Iris pigment epithelial cell (primary cell): ENCODE results near the gene SPACA5B.
A peak's percentile ranks its signal among the peaks of the same experiment; 100 is the strongest.
"Not testable (repeated sequence)": the region's sequence is repeated elsewhere in the genome, so short reads cannot be mapped to it uniquely, and the experiment has no call there.

Experiments used
- DNase-seq: peaks from one replicate; pipeline ENCODE4 v3.0.0-alpha.2; 2011; ENCODE audit warnings: low read depth

The SPACA5B gene

DNA sequence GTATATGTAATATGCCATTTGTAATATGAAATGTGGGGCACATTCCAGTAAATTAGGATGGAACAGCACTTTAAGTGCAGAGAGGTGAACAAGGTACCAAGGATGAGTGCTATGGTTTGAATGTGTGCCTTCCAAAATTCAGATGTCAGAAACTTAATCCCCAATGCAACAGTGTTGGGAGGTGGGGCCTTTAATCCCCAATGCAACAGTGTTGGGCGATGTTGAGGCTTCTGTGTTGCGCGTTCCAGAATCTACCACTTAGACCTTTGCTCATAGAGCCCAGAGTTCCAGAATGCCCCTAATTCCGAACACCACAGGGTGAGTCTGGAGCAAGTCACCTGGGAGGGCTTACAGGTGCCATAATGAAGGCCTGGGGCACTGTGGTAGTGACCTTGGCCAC, at the start of gene SPACA5B:
SPACA5B (plus strand) TSS at position 301 of the 400 bp plus-strand sequence; CDS start at position 363, 62 bp downstream.
- not testable (repeated sequence) for DNase-seq

DNA sequence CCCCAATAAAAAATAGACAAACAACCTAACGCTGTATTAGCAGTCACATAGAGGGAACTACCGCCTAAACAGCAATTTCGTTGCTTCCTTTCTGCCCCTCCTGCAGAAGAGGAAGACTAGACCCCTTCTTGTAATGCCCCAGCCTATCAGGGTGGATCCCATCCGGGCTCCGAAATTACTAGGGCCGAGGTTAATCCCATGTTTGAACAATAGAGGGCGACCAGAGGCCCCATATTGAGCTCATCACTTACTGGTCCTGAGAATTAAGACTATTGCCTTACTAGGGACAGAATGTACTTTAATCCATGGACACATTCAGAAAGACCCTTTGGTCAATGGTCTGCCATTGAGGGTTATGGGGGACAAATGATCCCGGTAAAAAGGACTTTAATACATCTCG, 47.2 kb upstream of the SPACA5B start:
- peak; percentile 42 for DNase-seq

GRCh38 chrX:48083706-48084105, 46.7 kb upstream of the SPACA5B start:
- no peak for DNase-seq

GRCh38 chrX:48086082-48086481, 44.3 kb upstream of the SPACA5B start:
- DNase-seq: no peak

DNA sequence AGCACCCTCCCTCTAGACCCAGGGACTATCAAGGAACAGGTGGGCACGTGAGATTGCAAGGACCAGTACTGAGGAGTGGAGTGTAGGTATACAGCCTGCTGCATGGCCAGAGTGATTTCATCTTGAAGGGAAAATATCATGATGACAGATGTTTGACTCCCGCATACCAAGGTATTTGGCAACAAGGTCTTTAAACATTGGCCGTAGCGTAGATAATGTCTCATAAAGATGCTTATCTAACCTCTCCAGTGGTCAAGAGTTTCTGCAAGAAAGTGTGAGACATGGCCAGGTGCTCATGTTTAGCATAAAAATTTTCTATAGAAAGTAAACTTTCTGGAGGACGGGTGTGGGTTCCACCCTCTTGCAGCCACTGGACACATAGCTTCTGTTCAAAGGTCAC, 40.3 kb upstream of the SPACA5B start:
- DNase-seq: peak; percentile 10

- not testable (repeated sequence) for DNase-seq
These were observed 37.9 kb upstream of the SPACA5B start for GRCh38 chrX:48092558-48092957.

DNA sequence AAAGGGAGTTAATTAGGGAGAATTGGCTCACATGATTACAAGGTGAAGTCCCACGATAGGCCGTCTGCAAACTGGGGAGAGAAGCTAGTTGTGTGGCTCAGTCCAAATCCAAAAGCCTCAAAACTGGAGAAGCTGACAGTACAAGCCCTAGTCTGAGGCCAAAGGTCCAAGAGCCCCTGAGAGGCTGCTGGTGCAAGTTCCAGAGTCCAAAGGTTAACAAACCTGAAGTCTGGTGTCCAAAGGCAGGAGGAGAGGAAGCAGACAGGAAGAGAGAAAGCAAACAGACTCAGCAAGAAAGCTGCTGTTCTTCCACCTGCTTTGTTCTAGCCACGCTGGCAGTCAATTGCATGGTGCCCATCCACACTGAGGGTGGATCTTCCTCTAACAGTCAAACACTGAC, 29.0 kb upstream of the SPACA5B start:
- no peak for DNase-seq

DNA sequence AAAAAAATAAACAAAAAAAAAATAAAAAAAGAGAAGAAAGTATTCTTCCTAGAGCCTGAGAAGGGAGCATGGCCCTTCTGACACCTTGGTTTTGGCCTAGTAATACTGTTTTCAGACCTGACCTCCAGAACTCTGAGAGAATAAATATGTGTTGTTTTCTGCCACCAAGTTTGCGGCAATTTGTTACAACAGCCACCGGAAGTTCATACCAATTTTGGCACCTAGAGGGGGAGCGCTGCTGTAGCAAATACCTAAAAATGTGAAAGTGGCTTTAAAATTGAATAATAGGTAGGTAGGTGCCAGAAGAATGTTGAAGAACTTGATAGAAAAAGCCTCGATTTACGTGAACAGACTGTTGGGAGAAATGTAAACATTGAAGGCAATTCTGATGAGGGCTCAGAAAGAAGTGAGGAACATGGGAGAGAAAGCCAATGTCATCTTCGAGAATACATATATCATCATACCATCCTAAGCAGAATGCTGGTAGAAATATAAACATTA, 27.5 kb upstream of the SPACA5B start:
- no peak for DNase-seq

DNA sequence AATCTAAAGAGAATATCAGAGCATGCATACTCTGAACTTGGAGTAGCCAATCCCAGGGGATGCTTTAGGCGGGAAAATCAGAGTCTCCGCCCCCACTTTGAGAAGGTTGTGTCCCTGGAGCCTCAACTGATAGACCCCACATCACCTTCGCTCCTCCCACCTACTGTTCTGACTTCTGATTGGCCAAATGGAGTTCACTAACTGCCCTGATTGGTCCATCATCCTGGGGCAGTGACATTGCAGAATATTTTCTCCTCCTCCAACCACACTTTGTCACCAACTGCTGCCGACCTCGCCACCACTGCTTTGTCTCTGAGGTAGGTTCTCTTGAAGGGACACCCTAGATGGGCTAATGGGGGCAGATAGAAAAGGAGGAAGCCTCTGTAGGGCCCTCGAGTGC, 22.7 kb upstream of the SPACA5B start:
- no peak for DNase-seq

- not testable (repeated sequence) for DNase-seq
These were observed 5.1 kb upstream of the SPACA5B start for GRCh38 chrX:48125286-48125685.

DNA sequence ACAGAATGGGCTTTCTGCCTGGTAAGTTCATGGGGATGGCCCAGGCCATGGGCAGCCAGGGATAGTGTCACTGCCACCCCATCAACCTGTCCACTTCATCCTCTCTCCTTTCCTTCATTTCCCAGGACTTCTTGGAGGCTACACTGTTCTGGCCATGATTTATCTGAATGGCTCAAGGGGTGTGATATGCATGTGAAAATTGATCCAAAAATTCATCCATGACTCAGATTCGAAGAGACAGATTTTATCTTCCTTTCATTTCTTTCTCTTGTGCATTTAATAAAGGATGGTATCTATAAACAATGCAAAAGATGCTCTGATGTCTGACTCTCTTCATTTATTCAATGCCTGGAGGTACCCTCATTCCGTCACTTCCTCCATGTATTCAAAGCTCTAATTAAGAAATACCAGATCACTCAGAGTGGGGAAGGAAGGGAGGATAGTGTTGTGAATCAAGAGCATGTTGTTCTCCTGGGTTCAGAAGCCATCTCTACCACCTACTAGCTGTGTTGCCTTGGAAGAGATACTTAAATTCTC, 1.9 kb downstream of the SPACA5B start:
- DNase-seq: not testable (repeated sequence)

- DNase-seq: not testable (repeated sequence)
These were observed 8.7 kb downstream of the SPACA5B start for GRCh38 chrX:48139076-48139475.

DNA sequence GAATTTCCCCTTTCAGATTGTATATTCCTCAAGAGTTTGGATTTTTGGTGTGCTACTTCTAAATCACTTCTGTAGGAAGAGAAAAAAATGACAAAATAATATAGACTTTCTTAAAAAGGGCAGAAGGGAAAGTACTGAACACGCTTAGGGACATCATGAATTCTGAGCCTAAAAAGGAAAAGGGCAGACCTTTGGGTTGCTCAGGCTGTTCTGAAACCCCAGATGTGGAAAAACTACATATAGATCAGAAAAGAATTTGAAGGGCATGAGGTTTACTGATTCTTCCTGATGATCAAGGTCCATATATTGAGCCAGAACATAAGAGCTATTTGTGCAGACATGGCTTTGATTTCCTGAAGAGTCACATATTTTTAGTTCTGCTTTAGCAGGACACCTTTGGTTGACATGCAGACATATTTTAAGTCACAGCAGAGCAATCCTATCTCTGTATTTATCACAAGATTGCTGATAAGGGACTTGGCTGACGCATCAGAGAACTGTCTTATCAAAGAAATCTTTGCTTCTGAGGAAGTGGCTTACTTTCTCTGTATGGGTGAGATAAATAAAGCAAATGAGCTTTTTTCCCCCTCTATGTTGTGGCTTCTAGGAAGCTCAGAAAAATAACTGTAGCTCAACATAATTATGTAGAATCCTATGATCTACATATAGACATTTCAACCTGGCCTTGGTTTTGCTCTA, 11.5 kb downstream of the SPACA5B start:
- not testable (repeated sequence) for DNase-seq

DNA sequence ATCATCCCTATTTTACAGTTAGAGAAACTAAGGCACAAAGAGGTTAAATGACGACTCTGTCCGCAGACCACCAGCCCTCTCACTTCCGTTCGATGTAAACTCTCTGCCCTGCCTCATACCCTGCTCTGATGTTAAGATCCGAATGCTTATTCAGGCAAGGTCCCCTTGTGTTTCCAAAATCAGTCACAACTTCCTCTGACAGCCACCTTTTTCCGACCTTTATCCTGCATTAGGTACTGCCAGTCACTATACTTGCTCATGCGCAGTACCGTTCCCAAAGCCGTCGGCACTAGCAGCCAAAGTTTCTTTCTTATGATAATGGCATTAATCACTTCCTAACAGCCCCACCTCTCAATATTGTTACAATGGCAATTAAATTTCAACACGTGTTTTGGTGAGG, 12.3 kb downstream of the SPACA5B start:
- DNase-seq: not testable (repeated sequence)

DNA sequence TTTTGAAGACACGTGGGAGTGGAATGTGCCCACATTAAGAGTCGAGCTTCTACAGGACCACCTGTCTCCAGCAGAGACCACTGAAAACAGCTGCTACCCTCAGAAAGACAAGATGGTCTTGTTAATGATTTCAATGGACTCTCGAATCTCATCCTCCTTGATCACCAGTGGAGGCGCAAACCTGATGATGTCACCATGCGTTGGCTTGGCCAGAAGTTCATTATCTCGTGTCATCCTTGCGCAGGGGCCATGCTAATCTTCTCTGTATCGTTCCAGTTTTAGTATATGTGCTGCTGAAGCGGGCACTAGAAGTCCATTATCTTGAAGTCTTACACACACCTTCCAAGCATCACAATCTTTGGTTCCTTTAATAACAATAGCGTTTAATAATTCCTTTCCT, 23.3 kb downstream of the SPACA5B start:
- DNase-seq: no peak

- no peak for DNase-seq
These were observed 24.4 kb downstream of the SPACA5B start for GRCh38 chrX:48154796-48155195.

- no peak for DNase-seq
These were observed 25.6 kb downstream of the SPACA5B start for GRCh38 chrX:48156014-48156413.

DNA sequence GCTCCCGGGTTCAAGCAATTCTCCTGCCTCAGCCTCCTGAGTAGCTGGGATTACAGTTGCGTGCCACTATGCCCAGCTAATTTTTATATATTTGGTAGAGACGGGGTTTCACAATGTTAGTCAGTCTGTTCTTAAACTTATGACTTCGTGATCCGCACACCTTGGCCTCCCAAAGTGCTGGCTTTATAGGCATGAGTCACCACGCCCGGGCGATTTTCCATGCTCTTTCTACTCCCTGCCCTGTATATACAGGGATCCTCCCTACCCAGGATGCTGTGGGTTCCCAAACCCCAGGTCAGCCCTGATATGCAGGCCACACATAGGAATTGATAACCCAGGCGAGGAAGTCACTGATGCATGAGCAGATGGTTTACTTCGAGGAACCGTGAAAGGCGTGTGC, 34.8 kb downstream of the SPACA5B start:
- DNase-seq: no peak

GRCh38 chrX:48166322-48166721, 35.9 kb downstream of the SPACA5B start:
- DNase-seq: not testable (repeated sequence)

- DNase-seq: no peak
These were observed 49.3 kb downstream of the SPACA5B start for GRCh38 chrX:48179691-48180090.

DNA sequence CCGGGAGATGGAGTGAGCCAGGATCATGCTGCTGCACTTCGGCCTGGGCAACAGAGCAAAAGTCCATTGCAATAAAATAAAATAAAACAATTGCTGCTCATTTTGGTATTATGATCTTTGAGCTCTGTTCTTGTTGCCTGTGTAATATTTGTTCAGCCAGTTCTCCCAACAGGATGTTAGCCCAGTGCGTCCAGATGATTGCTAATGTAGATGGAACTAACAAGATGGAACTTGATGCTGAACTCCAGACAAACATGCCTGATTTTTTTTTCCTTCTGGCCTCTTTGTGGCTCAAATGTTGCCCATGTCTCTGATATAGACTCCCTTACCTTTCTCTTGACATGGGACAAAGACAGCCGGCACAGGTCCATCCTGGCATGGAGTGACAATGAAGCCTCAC, 50.4 kb downstream of the SPACA5B start:
- DNase-seq: no peak

- not testable (repeated sequence) for DNase-seq
These were observed 51.5 kb downstream of the SPACA5B start for GRCh38 chrX:48181882-48182281.
